HG02885 (cell line): ENCODE results near the gene PDCD10.

Experiments used
- ATAC-seq: cut with Tn5 transposase; IDR thresholded peaks from one replicate; pipeline ENCODE4 v1.9.1; 2021; ENCODE audit warnings: mild to moderate bottlenecking; ENCODE audit not compliant: unreplicated experiment, poor library complexity

The PDCD10 gene

DNA sequence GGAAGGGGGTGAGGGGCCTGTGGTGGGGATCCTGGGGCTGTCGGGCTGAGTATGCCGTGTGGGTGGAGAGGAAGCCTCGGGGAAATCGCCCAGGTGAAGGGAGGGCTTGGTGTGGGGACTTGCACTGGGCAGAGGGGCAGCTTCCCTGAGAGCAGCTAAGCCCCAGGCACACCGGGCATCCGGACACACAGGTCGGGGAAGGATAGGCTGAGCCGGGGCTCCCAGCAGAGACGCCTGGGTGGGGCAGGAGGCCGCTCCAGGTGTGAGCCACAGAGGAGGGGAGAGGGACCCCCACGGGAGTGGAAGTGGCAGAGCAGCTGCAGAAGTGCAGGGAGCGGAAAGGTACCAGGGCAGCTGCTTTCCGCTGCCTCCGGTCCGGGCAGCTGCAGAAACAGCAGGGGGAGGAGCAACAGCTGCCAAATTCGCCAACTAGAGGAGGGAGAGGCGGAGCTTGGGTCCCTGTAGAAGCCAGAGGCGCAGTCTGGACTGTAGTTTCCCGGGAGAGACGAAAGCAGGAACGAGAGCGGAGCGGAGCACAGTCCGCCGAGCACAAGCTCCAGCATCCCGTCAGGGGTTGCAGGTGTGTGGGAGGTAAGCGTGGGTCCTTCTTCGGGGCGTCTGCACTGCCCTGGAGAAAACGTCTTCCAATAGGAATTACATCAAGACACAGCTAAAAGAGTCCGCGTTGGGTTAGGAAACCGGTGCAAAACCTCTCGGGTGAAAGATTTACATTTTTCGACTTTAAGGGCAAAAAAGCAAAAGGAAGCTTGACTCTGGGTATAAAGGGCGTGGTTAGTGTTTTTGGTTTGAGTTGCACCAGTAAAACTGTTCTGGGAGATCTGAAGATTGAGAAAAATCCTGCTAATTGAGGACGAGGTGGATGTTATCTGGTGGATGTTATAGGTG is 794 bp upstream of the PDCD10 start, which contains the start of gene SERPINI1:
TSS of gene SERPINI1 (plus strand) at position 489 of the 906 bp plus-strand sequence. CDS start 53,408 bp downstream, outside the sequence.
- ATAC-seq, result peak; percentile 62

DNA sequence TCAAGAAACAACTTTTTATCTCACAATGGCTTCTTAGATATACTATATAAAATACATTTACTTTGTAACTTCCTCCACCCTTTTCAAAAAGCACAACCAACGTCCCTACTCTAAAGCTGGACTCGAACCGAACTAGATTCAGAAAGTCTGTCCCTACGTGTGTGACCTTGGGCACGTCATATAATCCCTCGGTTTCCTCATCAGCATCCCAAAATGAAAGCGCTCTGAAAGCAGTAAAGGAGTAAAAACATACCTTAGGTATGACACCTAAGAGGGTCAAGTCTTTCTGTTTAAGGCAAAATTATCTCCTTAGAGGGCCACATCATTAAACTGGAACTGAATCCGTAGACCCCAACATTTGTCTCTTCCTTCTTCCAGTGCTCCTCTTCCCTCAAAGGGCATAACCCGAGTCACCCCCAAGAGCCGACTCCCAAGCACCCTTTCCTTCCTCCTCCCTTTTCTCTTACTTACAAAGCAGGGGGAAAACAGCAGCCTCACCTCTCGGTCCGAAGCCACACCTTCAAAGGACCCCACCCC is 663 bp downstream of the PDCD10 start:
- no peak for ATAC-seq

DNA sequence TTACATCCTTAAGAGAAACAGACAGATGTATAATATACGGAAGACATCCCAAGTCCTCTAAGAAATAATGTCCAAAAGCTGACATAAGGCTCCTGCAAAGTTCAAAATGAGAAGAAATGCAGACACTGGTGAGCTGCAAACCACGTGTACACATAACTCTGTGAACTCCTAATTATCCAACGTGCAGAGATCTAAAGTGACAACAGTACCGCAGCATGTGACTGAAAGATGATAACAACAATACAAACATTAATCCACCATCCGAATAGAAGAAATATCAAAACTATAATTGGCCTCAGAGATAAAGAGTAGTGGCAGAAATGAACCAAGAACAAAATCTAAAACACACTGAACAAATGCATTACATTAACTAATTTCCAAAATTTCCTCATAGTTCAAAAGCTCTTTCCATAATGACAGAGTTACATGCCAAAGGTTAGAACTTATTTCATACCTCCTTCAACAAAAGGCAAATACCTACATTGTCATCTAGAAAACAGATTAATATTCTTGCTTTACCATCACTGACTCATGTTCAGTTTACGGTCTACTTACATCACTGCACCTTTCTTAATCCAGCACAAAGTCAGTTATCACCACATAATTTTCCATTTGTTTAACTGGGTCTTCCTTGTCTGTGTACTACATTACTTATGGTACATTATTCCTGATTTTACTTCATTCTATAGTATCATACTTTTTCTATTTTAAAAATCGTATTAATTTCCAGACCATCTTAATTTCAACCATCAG is 2.2 kb downstream of the PDCD10 start:
- ATAC-seq, result no peak

DNA sequence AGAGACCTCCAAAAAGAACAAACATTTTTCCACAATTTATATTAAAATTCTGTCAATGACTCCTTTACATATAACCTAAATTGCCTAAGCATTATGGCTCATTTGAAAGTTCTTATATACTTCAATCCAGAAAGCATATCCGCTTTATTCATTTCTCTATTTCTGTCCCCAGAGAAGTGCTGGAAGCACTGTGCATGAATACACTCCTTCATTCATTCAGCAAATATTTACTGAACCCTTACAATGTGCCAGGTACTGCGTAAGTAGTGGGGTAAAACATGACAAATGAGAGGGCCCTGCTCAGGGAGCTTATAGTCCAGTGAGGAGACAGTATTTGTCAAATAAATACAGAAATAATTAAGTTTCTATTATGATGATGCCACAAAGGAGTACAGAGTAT is 3.3 kb downstream of the PDCD10 start:
- no peak for ATAC-seq

DNA sequence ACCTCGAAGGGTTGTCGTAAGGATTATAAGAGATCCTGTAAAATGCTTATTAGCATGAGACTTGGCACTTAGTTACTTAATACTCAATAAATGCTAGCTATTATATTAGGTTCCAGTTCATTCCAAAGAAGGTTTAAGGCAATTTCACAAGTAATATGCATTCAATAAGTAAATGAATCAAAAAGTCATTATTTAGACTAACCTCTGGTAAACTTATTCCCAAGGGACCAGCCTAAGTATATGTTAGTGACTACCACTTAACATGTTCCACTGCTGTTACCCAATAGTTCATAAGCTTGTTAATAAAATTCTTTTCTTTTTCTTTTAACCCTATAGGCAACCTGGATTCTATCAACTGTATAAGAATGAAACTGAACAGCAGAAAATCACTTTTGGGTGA is 5.1 kb downstream of the PDCD10 start:
- ATAC-seq, result no peak

DNA sequence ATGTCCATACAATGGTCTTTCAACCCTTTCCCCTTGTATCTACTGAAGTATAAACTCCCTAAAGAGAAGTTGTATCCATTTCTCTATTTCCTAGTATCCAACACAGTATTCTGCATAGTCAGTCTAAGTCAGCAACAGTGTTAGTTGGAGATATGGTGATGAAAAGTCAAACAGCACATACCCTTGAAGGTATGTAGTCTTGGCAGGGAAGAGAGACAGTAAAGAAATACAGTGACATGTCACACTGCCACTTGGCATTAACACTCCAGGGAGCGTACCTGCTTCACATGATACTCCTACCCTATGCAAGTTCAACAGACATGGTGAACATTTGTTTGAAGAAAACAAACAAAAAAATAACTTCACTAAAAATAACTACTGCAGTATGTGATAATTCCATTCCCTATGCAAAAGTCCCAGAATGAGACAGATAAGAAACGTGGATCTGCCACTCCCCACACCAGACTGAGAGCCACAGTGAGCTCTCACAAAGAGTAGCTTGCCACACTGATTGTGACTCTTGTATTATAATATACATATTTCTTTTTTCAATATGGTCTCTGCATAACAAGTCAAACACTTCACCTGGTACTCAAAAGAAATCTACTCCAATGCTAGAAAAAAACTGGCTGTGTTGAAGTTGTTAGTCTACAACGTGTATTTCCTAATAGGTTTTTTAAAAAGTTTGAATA is 5.9 kb downstream of the PDCD10 start:
- ATAC-seq, result no peak

DNA sequence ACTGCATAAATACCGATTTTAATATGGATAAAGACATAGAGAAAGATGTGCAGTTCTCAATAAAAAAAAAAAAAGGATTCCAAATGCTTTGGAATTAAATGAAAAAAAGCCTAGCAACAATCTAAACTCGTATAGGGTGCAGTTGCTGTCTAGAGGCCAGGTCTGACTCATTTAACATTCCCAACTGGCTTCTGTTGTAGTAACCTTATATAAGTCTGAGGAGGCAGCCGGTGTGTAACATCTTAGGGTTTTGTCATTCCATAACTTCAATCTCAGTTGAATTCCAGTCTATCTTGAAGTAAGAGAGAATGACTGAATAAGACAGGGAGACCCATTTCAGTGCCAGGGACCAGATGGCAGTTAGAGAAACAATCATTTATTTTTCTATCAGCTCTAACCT is 6.5 kb downstream of the PDCD10 start:
- ATAC-seq, result no peak

DNA sequence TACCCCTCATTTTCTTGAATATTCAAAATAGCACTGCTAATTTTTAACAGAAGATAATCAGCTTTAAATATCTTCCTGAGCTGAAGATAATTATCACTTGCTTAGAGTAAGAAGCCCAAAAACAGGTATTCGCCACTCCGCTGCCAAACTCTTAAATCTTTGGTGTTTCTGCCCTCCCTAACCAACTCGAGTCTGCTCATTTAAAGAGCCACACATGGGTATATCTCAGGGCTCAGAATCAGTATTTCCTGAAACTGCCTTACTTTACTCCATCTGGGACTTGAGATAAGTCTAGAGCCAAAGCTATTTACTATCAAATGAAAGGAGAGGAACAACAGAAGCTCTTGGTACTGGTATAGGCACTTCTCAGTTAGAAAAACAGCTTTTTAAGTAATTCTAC is 10.8 kb downstream of the PDCD10 start:
- no peak for ATAC-seq

DNA sequence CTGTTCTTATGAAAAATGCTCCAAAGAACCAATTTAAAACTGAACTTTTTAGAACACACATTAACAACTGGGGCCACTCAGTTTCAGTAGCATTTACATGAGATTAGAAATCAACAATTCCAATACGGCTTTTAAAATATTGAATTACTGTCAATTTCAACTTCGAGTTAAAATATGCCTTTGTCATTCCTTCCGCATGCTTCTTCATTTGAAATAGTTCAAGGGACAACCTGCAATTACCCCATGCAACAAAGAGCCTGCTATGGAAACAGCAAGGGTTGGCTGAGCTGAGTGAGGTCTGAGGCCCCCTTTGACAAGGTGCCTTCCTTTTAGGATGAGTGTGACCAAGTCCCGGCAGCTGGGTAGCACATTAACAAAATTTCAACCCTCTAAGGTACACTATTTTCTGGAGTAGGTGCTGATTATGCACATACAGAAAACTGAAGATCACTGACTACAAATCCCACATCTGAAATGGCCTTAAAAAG is 11.6 kb downstream of the PDCD10 start:
- no peak for ATAC-seq

DNA sequence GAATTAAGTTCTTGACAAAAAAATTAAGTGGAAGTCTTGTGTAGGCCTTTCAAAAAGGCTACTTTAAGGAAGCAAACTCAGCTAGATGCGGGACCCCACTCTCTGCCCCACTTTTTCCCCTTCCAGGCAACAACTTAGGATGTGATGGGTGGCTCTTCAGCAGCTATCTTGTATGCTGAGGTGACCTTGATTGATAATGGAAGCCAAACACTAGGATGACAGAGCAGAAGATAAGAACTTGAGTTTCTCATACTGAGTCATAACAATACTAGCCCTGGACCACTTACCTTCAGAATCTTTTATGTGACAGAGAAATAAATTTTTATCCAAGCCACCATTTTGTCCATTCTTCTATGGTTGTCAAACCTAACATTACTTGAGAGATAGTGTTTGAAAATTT is 16.1 kb downstream of the PDCD10 start:
- no peak for ATAC-seq

DNA sequence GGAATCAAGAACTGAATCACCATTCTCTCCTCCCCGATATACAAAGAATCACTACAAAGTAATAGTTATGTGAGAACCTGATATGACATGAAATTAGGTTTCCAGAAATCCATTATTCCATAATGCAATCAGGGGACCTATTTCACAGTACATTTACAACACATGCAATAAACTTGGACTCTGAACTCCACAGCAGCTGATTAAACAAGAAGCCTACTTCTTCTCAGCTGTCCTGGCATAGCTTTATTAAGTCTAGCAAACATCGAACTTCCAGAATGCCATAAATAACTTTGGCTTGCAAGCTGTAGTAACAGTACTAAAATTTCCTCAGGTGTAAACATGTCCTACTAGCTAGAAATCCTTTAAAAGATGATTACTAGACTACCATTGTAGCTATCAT is 17.8 kb downstream of the PDCD10 start:
- no peak for ATAC-seq

DNA sequence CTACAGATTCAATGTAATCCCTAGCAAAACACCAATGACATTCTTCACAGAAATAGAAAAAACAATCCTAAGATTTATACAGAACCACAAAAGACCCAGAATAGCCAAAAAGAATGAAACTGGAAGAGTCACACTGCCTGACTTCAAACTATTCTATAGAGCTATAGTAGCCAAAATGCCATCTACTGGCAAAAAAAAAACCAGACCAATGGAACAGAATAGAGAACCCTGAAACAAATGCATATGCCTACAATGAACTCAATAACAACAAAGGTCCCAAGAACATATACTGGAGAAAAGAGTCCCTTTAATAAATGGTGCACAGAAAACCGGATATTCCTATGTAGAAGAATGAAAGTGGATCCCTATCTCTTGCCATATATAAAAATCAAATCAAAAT is 19.8 kb downstream of the PDCD10 start:
- ATAC-seq, result no peak

DNA sequence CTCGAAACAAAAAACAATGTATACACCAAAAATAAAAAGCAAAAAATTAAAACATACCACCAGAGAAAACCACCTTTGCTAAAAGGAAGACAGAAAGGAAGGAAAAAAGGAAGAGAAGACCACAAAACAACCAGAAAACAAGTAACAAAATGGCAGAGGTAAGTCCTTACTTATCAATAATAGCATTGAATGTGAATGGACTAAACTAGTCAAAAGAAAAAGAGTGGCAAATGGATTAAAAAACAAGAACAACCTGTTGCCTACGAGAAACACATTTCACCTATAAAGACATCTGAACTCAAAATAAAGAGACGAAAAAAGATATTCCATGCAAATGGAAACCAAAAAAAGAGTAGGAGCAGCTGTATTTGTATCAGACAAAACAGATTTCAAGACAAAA is 22.2 kb downstream of the PDCD10 start:
- no peak for ATAC-seq

DNA sequence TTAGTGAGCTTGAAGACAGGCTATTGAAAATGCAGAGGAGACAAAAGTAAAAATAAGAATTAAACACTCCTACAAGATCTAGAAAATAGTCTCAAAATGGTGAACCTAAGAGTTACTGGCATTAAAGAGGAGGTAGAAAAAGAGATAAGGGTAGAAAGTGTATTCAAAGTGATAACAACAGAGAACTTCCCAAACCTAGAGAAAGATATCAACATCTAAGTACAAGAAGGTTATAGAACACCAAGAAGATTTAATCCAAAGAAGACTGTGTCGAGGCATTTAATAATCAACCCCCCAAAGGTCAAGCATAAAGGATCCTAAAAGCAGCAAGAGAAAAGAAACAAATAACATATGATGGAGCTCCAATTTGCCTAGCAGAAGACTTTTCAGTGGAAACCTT is 23.3 kb downstream of the PDCD10 start:
- ATAC-seq, result no peak

DNA sequence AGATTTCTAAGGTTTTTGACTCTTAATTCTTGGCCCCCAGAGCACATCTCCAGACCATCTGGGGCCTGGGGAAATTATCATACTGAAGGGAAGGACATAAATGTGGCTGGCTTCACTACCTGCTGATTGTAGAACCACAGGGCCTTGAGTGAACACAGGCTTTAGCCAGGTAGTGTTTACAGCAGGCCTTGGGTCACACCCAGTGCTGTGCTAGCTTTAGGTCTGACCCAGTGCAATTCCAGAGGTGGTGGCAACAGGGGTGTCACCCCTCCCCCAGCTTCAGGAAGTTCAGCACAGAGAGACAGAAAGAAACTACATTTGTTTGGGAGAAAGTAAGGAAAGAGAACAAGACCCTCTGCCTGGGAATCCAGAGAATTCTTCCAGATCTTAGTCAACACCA is 24.1 kb downstream of the PDCD10 start:
- no peak for ATAC-seq

DNA sequence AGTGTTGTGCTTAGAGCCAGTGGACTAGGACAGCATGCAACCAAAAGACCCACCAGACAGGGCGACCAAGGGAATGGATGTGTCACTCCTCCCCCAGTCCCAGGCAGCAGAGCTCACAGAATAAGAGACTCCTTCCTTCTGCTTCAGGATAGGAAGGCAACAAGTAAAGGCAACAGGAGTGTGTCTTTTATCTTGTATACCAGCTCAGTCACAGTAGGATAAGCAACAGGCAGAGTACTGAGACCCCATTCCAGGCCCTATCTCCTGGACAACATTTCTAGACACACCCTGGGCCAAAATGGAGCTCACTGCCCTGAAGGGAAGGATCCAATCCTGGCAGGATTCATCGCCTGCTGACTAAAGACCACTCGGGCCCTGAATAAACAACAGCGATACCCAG is 25.0 kb downstream of the PDCD10 start:
- no peak for ATAC-seq

DNA sequence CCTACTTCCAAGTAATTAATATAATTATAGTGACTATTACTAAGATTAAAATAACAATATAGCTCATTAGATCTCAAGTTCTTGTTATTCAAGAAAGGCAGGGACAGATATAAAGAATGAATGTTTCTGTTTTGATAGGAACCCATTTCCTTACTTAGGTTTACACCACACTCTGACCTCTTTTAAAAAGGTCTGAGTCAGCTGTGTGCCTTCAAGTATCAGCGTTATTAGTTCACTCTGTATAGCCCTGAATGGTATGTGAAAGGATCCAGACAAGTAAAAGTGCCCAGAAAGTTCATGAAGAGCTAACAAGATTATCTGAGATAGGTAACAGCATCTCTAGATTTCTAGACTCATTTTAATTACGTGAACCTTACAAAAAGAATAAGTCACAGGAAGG is 28.9 kb downstream of the PDCD10 start:
- ATAC-seq, result no peak

DNA sequence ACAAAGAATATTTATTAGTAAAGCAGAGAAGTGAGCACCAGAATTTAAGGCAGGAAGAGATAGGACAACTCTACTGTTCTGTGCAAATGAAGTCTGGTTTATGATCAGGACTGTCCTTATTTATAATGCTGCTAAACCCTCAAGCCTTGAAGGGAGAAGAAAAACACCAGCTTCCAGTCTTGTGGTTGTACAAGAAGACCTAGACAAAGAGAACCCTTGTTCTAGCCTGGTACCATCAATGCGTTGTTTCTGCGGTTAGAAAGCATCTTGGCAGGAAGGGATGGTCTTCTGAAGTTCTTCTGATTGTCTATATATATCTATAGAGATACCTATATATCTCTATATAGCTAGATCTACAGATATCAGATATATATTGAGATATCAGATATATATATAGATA is 33.8 kb downstream of the PDCD10 start:
- no peak for ATAC-seq

DNA sequence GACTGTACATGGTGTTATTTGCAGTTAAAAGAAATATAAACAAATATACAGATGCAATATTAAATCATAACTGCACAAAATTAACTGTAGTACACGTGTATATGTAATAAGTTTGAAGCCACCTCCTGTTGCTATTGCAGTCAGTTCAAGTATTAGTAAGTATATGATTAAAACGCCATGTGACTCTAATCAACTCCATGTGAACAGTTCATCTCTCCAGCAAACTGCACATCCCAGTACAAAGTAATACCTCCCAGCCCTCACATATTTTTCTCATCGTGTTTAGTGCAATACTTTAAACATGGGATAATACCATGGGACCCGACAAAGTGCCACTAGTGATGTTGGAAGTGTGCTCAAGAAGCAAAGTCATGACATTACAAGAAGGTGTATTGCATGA is 34.6 kb downstream of the PDCD10 start:
- ATAC-seq, result no peak

DNA sequence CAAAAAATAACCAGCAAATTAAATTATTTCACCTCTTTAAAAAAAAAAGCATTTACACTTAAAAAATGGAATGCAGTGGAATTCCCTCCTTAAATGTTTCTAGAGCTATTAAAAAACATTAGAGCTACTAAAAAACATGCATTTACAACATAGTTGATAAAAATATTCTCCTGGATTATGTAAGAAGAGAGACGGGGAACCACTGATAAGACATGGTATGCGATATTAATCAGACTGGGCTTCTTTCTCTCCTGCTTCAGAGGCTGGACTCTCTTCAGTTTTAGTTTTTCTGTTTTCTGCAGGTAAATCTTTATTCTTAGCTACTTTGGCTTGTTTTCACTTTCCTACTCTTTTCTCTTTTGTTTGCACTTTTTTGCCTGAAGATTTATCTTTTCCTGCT is 40.6 kb downstream of the PDCD10 start:
- no peak for ATAC-seq

DNA sequence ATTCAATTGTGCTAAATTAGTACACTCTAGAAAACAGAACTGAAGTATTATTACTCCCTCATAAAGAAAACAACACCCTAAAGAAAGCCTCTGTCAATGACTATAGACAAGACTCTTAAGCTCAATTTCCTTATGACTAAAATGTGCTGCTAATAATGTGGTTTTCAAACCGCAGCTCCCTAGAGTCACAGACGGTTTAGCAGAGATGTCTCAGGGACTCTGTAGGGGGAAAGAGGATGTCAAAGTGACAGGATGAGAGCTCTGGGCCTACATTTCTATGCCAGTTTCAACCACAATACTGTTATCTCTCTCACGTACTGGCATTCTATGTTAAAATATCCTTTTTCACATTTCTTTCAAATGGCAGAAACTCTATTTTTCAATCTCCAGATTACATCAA is 43.3 kb downstream of the PDCD10 start:
- peak; percentile 100 for ATAC-seq
